Measurements from ENCODE around the gene RAD51D.

RAD51D gene

DNA sequence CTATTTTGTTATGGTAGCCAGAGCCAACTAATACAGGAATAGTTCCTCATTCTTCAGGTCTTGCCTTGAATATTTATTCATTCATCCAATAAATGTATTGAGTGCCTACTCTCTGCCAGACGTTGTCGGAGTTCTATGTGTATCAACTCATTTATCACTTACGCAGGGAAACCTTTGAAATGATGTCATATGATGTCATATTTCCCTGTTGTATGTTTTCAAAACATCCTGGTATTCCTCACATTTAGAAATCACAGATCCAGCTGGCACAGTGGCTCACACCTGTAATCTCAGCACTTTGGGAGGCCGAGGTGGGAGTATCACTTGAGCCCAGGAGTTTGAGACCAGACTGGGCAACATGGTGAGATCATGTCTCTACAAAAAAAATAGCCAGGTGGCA is 25.2 kb upstream of the RAD51D start:
- DNase-seq (ENCODE audit: insufficient read length, low spot score), result no peak

DNA sequence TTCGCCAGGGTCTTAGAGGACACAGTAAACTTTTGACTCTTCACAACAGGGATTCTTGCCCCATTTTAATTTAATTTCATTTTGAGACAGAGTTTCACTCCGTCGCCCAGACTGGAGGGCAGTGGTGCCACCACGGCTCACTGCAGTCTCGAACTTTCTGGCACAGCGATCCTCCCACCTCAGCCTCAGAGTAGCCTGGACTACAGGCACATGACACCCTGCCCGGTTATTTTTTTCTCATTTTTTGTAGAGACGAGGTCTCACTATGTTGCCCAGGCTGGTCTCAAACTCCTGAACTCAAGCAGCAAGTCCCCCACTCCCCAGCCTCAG is 22.8 kb upstream of the RAD51D start:
- FAIRE-seq (no peak), DNase-seq (ENCODE audit: insufficient read length, low spot score) (no peak)
- TF ChIP-seq TAF1 (IDR thresholded peaks at IDR 0.05; ENCODE audit: low read depth, low read length) (no peak), PAX5 (IDR thresholded peaks at IDR 0.05; ENCODE audit: insufficient read depth, low read length, severe bottlenecking) (no peak), POLR2A (IDR thresholded peaks at IDR 0.05; ENCODE audit: low read depth, low read length) (no peak), SPI1 (IDR thresholded peaks at IDR 0.05; ENCODE audit: low read depth, low read length) (no peak), POU2F2 (IDR thresholded peaks at IDR 0.05; ENCODE audit: low read depth, low read length) (no peak), POLR2AphosphoS5 (IDR thresholded peaks at IDR 0.05; ENCODE audit: low read depth, low read length) (no peak)

More for the DNA sequence above, 25.2 kb upstream of the RAD51D start:
- no peak for TF ChIP-seq TAF1 (IDR thresholded peaks at IDR 0.05; ENCODE audit: low read depth, low read length)
- no peak for TF ChIP-seq SPI1 (IDR thresholded peaks at IDR 0.05; ENCODE audit: low read depth, low read length)
- TF ChIP-seq POLR2A (IDR thresholded peaks at IDR 0.05; ENCODE audit: low read depth, low read length), result no peak
- TF ChIP-seq POLR2AphosphoS5 (IDR thresholded peaks at IDR 0.05; ENCODE audit: low read depth, low read length), result no peak
- TF ChIP-seq PAX5 (IDR thresholded peaks at IDR 0.05; ENCODE audit: insufficient read depth, low read length, severe bottlenecking), result no peak
- no peak for TF ChIP-seq POU2F2 (IDR thresholded peaks at IDR 0.05; ENCODE audit: low read depth, low read length)
- FAIRE-seq, result no peak

DNA sequence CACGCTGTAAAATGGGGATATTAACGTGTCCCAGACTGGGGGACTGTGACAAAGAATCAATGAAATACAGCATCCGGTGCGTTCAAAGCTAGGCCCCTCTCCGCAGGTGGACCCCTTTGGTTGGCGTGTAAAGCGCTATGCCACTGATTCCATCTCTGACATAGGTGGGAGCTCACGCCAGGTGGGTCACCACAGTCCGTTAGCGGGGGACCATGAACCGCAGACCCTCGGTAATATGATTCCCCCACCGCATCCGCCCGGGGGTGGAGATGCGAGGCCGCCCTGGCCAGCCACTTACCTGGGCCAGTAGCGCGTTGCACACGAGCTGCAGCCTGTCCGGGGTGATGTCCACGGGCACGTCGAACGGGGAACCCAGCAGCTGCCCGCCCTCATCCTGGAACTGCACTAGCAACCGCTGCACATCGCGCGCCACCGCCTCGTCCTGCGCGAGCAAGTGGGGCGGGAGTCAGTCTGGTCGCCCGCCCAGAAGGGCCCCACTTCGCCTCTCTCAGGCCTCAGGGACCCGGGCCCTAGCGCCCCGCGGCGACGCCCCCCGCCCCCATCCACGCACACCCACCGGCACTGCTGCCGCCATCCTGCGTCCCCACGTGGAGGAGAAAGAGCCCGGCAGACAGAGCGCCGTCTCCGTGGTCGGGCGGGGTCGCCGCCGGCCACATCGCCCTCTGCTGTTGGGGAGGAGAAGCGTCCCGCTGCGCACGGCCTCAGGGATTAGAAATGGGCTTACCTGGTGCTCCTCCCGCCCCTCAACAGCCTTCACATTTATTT is 22.2 kb upstream of the RAD51D start, which contains the start of gene NLE1:
Gene NLE1 (minus strand): TSS at position 623 of the 786 bp plus-strand sequence. CDS start 28 bp downstream, at position 595.
- peak; percentile 88 for FAIRE-seq
- TF ChIP-seq POLR2A (IDR thresholded peaks at IDR 0.05; ENCODE audit: low read depth, low read length), result no peak
- no peak for TF ChIP-seq PAX5 (IDR thresholded peaks at IDR 0.05; ENCODE audit: insufficient read depth, low read length, severe bottlenecking)
- TF ChIP-seq TAF1 (IDR thresholded peaks at IDR 0.05; ENCODE audit: low read depth, low read length), result peak; percentile 91
- no peak for TF ChIP-seq POLR2AphosphoS5 (IDR thresholded peaks at IDR 0.05; ENCODE audit: low read depth, low read length)
- no peak for TF ChIP-seq SPI1 (IDR thresholded peaks at IDR 0.05; ENCODE audit: low read depth, low read length)
- peak; percentile 49; the same call in 1 of the 2 replicates for TF ChIP-seq POU2F2 (IDR thresholded peaks at IDR 0.05; ENCODE audit: low read depth, low read length)

DNA sequence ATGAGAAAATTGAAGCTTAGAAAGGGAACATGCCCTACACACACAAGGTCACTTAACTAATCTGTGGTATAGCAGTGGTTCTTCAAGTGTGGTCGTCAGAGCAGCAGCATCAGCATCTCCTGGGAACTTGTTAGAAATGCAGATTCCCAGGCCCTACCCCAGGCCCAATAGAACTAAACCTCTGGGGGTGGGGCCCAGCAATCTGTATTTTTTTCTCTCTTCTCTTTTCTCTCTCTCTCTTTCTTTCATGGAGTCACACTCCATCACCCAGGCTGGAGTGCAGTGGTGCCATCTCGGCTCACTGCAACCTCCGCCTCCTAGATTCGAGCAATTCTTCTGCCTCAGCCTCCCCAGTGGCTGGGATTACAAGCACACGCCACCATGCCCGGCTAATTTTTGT is 18.6 kb upstream of the RAD51D start:
- no peak for DNase-seq (ENCODE audit: insufficient read length, low spot score)
- no peak for FAIRE-seq
- TF ChIP-seq POU2F2 (IDR thresholded peaks at IDR 0.05; ENCODE audit: low read depth, low read length) (no peak), POLR2A (IDR thresholded peaks at IDR 0.05; ENCODE audit: low read depth, low read length) (no peak)

More for the DNA sequence above, 22.2 kb upstream of the RAD51D start, which contains the start of gene NLE1:
- peak; percentile 88 for DNase-seq (ENCODE audit: insufficient read length, low spot score)

- no peak for DNase-seq (ENCODE audit: insufficient read length, low spot score)
- no peak for FAIRE-seq
- TF ChIP-seq SPI1 (IDR thresholded peaks at IDR 0.05; ENCODE audit: low read depth, low read length), result no peak
- no peak for TF ChIP-seq POLR2A (IDR thresholded peaks at IDR 0.05; ENCODE audit: low read depth, low read length)
- TF ChIP-seq PAX5 (IDR thresholded peaks at IDR 0.05; ENCODE audit: insufficient read depth, low read length, severe bottlenecking), result no peak
- no peak for TF ChIP-seq TAF1 (IDR thresholded peaks at IDR 0.05; ENCODE audit: low read depth, low read length)
- TF ChIP-seq POLR2AphosphoS5 (IDR thresholded peaks at IDR 0.05; ENCODE audit: low read depth, low read length), result no peak
- TF ChIP-seq POU2F2 (IDR thresholded peaks at IDR 0.05; ENCODE audit: low read depth, low read length), result no peak
These were observed 15.7 kb upstream of the RAD51D start for GRCh38 chr17:35135322-35135721.

DNA sequence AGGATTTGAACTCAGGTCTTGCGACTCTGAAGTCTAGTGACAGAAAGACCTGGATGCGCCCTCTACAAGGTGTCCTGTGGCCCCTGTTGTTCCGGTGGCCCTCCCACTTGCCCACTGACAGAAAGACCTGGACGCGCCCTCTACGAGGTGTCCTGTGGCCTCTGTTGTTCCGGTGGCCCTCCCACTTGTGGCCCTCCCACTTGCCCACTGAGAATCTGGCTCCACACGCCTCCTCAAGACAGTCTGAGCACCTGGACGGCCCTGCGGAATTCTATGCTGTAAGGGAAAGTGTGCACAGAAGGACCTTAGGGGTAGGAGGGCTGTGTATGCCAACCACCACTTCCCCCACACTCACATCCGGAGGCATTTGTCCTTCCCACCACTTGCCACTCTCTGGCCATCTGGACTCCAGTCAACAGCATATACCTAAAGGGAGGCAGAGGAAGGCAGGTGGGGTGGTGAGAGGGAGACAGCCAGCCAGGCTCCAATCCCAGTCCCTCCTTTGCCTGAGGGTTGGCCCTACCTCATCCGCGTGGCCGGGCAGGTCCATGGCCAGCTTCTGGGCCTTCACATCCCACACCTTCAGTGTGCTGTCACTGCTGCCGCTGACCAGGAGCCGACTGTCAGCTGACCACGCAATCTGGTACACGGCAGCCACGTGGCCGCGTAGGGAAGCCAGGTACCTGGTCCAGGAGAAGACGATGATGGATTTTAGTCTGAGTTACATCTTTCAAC is 13.3 kb upstream of the RAD51D start:
- FAIRE-seq, result no peak
- DNase-seq (ENCODE audit: insufficient read length, low spot score), result no peak
- no peak for TF ChIP-seq PAX5 (IDR thresholded peaks at IDR 0.05; ENCODE audit: insufficient read depth, low read length, severe bottlenecking)
- no peak for TF ChIP-seq POLR2A (IDR thresholded peaks at IDR 0.05; ENCODE audit: low read depth, low read length)
- TF ChIP-seq POLR2AphosphoS5 (IDR thresholded peaks at IDR 0.05; ENCODE audit: low read depth, low read length), result no peak
- no peak for TF ChIP-seq POU2F2 (IDR thresholded peaks at IDR 0.05; ENCODE audit: low read depth, low read length)
- TF ChIP-seq SPI1 (IDR thresholded peaks at IDR 0.05; ENCODE audit: low read depth, low read length), result no peak
- TF ChIP-seq TAF1 (IDR thresholded peaks at IDR 0.05; ENCODE audit: low read depth, low read length), result no peak

GRCh38 chr17:35132099-35132498 is 12.4 kb upstream of the RAD51D start:
- DNase-seq (ENCODE audit: insufficient read length, low spot score), result no peak
- no peak for TF ChIP-seq POLR2A (IDR thresholded peaks at IDR 0.05; ENCODE audit: low read depth, low read length)
- TF ChIP-seq PAX5 (IDR thresholded peaks at IDR 0.05; ENCODE audit: insufficient read depth, low read length, severe bottlenecking), result no peak
- TF ChIP-seq POU2F2 (IDR thresholded peaks at IDR 0.05; ENCODE audit: low read depth, low read length), result no peak
- TF ChIP-seq SPI1 (IDR thresholded peaks at IDR 0.05; ENCODE audit: low read depth, low read length), result no peak
- no peak for TF ChIP-seq POLR2AphosphoS5 (IDR thresholded peaks at IDR 0.05; ENCODE audit: low read depth, low read length)
- no peak for TF ChIP-seq TAF1 (IDR thresholded peaks at IDR 0.05; ENCODE audit: low read depth, low read length)
- no peak for FAIRE-seq

DNA sequence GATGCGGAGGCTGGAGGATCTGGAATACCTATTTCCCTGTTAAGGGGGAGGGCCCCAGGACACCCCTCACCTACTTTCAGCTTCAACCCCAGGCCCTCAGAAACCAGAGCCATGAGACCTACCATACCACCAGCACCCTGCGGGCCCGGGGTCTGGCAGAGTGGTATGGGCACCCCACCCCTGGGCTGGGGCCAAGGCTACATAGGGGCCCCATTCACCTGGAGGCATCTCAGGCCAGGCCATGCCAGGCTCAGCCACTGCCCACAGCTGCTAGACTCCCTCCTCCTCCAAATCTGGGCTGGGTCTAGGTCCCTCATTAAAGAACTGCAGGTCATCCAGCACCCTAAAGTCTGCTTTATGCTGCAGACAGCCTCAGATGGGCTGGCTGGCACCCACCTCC is 10.7 kb upstream of the RAD51D start:
- FAIRE-seq (no peak), DNase-seq (ENCODE audit: insufficient read length, low spot score) (no peak)
- no peak for TF ChIP-seq POLR2A (IDR thresholded peaks at IDR 0.05; ENCODE audit: low read depth, low read length)
- TF ChIP-seq SPI1 (IDR thresholded peaks at IDR 0.05; ENCODE audit: low read depth, low read length), result no peak
- TF ChIP-seq PAX5 (IDR thresholded peaks at IDR 0.05; ENCODE audit: insufficient read depth, low read length, severe bottlenecking), result no peak
- no peak for TF ChIP-seq TAF1 (IDR thresholded peaks at IDR 0.05; ENCODE audit: low read depth, low read length)
- TF ChIP-seq POLR2AphosphoS5 (IDR thresholded peaks at IDR 0.05; ENCODE audit: low read depth, low read length), result 0 out of 2 replicates have a peak, but pooled peaks have one; percentile 23
- no peak for TF ChIP-seq POU2F2 (IDR thresholded peaks at IDR 0.05; ENCODE audit: low read depth, low read length)

DNA sequence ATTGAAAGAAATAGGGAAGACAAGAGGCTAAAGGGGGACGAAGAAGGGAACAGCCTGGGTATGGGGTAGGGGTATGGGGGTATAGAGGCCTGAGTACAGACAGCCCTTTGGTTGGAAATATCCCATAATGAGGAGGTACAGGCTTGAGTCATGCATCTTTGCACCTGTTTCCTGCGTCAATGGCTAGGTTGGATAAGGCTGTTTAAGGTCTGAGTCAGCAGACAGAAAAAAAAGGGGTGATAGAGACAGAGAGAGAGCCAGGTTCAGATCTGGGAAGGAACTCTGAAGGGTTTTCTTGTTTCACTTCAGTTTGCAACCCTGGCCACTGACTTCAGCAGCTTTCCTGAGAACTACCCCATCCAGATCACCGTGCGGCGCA is 10.3 kb upstream of the RAD51D start:
- no peak for FAIRE-seq
- TF ChIP-seq TAF1 (IDR thresholded peaks at IDR 0.05; ENCODE audit: low read depth, low read length) (no peak), SPI1 (IDR thresholded peaks at IDR 0.05; ENCODE audit: low read depth, low read length) (no peak), PAX5 (IDR thresholded peaks at IDR 0.05; ENCODE audit: insufficient read depth, low read length, severe bottlenecking) (no peak), POLR2A (IDR thresholded peaks at IDR 0.05; ENCODE audit: low read depth, low read length) (no peak), POU2F2 (IDR thresholded peaks at IDR 0.05; ENCODE audit: low read depth, low read length) (no peak), POLR2AphosphoS5 (IDR thresholded peaks at IDR 0.05; ENCODE audit: low read depth, low read length) (no peak)
- DNase-seq (ENCODE audit: insufficient read length, low spot score), result no peak
